ENCODE data around the gene C11orf98.
"Not testable (repeated sequence)": the region's sequence is repeated elsewhere in the genome, so short reads cannot be mapped to it uniquely, and the experiment has no call there.

C11orf98 gene

GRCh38 chr11:62665075-62665598, at the start of gene C11orf98, which contains the start of gene CSKMT:
Gene C11orf98, minus strand, starts transcription at chr11:62665210. Its CDS starts 41 bp downstream, at chr11:62665169.
Gene CSKMT, plus strand, starts transcription at chr11:62665312. Its CDS starts 568 bp downstream, at chr11:62665880.
- peak; percentile 75 for DNase-seq (ENCODE audit: low read depth, low spot score)

DNA sequence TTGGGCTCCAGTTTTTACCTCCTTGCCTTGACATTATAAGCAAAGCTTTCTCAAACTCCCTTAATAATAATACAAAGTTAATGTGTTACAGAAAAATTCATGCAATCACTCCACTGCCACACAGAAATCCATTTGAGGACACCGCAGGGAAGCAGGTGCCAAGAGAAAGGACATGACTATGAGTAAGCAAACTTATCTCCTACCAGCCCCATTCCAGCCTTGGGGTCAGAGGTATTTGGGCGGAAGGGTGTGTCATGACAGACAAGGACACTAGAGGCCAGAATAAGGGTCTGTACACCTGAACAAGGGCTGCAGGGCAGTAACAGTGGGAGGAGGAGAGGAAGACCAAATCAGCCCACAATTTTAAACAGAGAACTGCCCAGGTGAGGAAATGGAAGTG, 48.3 kb upstream of the C11orf98 start:
- no peak for DNase-seq (ENCODE audit: low read depth, low spot score)

DNA sequence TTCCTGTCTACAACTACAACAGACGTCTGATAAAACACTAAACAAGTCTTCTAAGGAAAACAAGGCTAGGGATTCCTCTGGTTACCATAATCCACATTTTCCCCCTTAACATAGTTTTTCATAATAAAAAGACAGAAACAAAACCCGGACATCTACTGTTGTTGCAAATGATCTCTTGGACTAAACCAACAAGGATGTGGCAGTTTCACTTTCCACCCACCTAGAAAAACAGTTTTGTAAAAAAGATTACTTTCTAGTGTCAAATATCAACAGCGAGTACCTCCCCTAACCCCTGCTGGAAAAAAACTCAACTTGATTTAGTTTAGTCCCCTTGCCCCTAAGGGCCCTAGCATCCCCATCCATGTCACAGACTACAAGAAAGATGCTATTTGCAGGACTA, 47.9 kb upstream of the C11orf98 start:
- DNase-seq (ENCODE audit: low read depth, low spot score), result no peak

DNA sequence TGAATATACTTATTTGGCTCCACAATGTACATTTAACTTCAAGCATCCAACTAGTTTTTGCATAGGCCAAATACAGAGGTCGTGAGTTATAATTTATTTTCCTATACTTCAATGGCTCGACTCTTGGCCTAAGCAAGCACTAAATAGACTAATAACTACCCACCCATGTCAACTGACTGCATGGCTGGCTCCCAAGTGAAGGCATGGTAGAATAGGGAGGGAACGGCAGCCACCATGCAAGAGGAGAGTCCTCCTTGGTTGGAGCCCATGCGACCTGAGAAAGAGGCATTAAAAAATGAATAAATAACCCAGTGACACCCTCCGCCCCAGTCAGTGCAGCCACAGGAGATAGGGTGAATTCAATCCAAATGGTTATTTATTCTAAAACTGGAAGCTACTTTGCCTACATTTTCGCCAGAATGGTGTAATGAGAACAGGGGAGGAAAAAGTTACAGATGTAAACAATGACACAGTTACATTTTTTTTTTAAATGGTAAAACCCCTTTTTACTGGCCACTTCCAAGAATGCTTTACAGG, 47.3 kb upstream of the C11orf98 start:
- DNase-seq (ENCODE audit: low read depth, low spot score), result no peak

DNA sequence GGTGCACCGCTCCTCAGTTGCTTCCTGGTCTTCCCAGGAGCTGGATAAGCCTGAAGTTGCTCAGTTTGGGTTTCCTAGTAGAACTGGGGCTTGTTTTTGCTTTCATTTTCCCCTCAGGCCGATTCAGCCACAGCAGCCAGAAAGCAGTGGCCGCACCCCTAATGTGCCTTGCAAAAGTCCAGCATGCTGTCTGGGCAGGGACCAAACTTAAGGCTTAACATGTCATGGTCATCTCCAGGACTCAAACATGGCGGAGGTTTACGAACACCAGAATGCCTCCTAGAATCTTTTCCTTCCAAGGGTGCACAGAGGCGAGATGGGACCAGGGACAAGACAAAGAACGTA, 45.0 kb upstream of the C11orf98 start:
- DNase-seq (ENCODE audit: low read depth, low spot score), result no peak

- peak; percentile 91 for DNase-seq (ENCODE audit: low read depth, low spot score)
Observed at GRCh38 chr11:62709247-62710000, 44.4 kb upstream of the C11orf98 start.

DNA sequence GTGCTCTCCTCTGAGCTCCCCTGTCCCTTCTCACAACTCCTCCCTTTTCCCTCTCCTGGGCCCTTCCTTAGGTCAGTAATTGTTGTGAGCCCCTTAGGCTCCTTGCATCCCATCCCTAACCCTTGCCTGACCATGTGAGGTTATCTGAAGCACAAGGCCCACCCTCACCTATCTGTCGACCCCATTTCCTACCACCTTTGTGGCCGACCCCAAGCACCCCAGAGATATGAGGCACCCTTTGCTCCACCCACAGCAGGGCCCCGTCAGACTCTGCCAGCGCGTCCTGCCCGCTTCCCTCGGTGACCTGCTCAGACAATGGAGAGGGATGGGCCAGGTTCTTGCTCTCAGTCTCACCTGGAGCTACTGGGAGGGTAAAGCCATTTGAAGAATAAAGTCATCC, 43.8 kb upstream of the C11orf98 start:
- DNase-seq (ENCODE audit: low read depth, low spot score), result no peak

DNA sequence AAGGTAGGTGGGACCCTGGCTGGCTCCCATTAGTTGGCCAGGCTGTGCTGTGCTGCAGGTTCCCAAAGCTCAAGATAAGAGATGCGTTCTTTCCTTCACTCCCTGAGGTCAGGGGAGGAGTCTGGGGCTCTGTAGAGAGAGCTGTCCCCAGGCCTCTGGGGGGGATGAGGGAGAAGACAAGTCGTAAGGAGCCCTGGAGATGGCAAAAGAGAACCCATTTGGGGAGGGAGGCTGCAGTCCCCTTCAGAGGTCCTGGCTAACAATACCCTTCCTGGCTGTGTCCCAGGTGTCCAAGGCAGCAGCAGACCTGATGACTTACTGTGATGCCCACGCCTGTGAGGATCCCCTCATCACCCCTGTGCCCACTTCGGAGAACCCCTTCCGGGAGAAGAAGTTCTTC, 43.4 kb upstream of the C11orf98 start:
- no peak for DNase-seq (ENCODE audit: low read depth, low spot score)

GRCh38 chr11:62707277-62707861, 42.4 kb upstream of the C11orf98 start, which contains the start of the genes BSCL2 and GNG3:
Gene BSCL2, minus strand, starts transcription at chr11:62707424. Its CDS starts 229 bp downstream, at chr11:62707195.
Gene GNG3, plus strand, starts transcription at chr11:62707676. Its CDS starts 620 bp downstream, at chr11:62708296.
- DNase-seq (ENCODE audit: low read depth, low spot score), result no peak

- no peak for DNase-seq (ENCODE audit: low read depth, low spot score)
Observed at GRCh38 chr11:62706850-62707247, 41.8 kb upstream of the C11orf98 start.

DNA sequence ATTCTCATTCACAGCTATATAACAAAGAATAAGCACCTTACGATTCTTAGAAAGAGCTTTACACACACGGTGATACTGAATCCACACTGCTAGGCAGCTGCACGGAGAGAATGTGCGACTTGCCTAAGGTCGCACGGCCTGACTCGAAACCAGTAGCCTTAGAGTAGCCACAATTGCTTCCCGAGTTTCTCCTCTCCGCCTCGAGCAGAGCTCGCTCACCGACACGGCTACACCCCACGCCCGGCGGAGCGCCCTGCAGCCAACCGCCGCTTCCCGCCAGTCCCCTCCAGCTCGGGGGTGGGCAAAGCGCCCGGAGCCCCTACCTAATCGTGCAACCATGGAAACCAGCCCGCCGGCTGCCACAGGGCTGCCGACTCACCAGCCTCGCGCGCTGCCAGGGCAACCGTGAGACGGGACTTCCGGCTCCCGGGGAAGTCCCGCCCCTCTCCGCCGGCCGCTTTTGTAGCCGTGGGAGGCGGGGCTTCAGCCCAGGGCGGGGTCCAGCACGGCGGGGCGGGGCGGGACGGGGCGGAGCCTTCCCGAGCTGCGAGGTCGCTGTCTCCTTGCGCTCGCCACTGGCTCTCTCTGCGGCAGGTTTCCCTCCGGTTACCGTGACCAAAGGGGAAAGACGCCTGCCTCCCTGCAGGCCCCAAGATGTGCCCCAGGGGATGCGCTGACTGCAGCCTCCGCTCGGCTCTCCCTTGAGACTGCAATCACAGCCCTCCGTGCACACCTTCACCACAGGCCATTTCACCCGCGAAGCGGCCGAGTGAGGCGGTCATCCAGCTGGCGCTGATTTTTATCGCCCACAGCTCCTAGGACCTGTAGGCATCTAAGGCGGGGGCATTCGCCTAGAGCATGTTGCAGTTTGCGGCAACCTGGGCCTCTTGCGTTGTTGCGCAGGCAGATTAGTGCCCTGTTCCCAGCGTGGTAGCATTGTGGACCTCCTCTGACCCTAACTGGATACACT, 41.2 kb upstream of the C11orf98 start:
- peak; percentile 58 for DNase-seq (ENCODE audit: low read depth, low spot score)

DNA sequence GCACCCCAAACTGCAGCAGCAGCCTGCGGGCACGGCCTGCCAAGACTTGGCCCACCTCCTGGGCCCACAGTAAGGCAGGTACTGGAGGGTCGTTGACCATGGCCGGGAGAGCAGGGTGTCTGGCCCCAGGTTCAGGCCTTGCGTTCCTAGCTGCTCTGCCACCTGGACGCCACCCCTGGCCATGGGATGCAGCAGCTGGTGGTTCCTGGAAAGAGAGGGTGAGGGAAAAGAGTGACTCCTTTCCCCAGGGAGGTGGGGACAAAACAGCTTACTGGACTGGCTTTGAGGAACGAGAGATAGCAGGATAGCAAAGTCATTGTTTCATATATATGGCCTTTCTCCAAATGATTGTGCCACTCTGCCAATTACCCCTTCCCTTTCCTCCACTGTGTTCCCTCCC, 40.4 kb upstream of the C11orf98 start:
- DNase-seq (ENCODE audit: low read depth, low spot score), result no peak

DNA sequence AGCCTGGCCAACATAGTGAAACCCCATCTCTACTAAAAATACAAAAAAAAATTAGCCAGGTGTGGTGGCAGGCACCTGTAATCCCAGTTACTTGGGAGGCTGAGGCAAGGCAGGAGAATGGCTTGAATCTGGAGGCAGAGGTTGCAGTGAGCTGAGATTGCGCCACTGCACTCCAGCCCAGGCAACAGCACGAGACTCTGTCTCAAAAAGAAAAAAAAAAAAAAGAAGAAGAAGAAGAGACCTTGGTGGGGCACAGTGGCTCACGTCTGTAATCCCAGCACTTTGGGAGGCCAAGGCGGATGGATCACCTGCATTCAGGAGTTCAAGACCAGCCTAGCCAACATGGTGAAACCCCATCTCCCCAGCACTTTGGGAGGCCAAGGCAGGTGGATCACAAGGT, 38.9 kb upstream of the C11orf98 start:
- DNase-seq (ENCODE audit: low read depth, low spot score), result not testable (repeated sequence)

DNA sequence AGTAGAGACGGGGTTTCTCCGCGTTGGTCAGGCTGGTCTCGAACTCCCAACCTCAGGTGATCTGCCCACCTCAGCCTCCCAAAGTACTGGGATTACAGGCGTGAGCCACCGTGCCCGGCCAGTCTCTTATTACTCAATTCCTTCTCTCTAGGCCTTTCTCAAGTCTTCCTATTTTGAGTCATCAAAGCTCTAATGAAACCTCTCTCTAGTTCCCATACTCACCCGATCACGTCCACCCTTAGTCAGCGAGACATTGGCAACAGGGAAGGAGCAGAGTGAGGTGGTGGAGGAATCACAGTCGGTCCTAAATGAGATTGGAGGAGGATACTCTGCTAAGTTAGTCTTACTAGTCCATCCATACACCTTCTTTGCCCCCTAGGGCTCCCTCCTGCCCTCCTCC, 37.2 kb upstream of the C11orf98 start:
- no peak for DNase-seq (ENCODE audit: low read depth, low spot score)

DNA sequence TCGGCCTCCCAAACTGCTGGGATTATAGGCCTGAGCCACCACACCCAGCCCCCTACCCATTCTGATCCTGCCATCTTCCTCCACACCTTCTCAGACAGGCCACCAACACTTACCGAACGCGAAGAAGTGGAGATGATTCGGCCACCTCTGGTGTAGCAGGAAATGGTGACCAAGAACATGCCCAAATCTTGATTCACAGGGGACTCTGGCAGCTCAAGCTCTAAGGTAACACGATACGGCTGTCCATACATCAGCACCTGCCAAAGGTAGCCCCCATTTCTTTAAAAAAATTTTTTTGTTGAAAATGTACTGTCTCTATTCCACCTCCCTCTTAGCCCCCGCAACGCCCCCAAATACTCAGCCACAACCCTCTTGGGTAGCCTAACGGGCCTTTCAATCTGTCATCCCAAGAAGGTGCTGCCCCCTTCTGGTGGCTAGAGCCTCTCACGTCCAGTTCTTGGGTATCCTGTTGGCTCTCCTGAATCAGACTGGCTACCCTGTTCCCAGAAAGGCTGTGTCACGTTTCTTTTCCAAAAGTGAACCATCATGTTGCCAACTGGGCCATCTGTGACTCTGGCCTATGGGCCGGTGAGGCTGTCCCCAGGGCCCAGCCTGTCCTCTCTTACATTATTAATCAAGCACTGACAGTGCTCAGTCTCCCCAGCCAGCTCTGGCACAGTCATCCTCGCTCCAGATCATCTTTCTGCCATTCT, 29.6 kb upstream of the C11orf98 start:
- no peak for DNase-seq (ENCODE audit: low read depth, low spot score)

DNA sequence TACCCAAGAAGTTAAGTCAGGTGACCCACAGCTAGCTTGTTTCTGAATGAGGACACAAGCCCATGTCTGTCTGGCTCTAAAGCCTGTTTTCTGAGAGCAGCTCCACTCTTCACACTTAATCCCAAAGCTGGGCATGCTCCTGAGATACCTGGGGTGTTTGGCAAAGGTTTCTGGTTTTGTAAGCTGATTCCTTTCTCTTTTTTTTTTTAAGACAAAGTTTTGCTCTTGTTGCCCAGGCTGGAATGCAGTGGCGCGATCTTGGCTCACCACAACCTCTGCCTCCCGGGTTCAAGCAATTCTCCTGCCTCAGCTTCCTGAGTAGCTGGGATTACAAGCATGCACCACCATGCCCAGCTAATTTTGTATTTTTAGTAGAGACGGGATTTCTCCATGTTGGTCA, 28.6 kb upstream of the C11orf98 start:
- DNase-seq (ENCODE audit: low read depth, low spot score), result not testable (repeated sequence)

GRCh38 chr11:62689421-62690183, 24.6 kb upstream of the C11orf98 start, which contains the start of gene LRRN4CL:
Gene LRRN4CL, minus strand, starts transcription at chr11:62689530. Its CDS starts 1,022 bp downstream, at chr11:62688508.
- DNase-seq (ENCODE audit: low read depth, low spot score), result no peak

DNA sequence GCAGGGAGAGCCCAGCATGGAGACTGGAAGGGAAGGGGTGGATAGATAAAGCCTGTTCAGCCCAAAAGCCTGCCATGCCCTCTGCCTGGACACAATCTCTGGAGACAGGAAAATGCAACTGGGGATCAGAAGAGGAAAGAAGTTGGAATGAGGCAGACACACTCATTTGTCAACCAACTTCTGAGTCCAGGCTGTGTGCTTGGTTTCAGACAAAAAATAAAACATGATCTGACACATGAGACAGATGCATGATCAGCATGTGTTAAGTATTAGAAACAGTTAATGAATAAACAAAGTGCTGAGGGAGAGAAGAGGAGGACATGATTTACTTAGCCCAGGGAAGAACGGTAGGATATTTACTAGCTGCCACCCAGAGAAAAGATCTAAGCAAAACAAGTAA, 23.5 kb upstream of the C11orf98 start:
- no peak for DNase-seq (ENCODE audit: low read depth, low spot score)

DNA sequence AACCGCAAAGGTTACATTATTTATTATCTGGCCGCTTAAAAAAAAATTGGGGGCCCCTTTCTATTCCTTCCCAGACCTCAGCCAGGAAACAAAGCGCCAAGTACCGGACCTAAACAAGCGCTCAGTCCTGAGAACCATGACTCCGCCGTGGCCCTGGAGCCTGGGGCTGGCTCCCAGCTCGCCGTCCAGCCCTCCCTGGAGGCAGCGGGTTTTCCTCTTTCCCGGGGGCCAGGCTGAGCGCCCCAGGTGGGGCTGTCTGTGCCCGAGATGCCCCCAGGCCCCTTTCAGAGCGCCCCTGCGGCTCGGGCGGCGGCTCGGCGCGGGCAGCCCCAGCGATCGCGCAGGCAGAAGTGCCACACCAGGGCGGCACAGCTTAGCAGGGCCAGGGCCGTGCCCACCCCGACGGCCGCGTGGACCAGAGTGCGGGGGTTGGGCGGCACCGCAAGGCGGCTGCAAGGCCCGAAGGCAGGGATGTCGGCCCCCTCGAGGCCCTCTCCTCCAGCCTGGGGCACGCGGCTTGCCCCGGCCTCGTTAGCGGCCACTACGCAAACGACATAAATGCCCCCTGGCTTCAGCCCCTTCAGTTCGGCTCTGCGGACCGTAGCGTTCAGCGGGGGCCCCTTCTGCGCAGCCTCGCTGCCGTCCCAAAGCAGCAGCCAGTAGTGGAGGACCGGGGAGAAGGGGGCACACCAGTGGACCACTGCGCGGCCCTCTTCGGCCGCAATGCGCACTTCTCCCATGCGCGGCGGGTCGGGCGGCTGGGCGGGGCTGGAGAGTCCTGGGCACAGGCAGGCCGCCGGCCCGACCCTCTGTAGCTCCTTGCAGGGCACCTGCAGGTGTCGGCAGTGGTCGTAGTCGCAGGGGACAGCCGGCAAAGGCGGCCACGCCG, 22.7 kb upstream of the C11orf98 start:
- DNase-seq (ENCODE audit: low read depth, low spot score), result no peak
